Spinal cord (tissue), 10 donors: ENCODE results near the gene TREH. TPM values are rescaled to one million over a fixed set of nuclear protein-coding genes. Genes with fewer than 3 reads are reported as not detected.

ENCODE experiments used
- DNase-seq, 6 donors: peaks; one replicate each; pipeline versions ENCODE4 v3.0.0 to v3.0.0-alpha.2; 2013 to 2015; ENCODE audit warnings: low spot score in 6 of 6, low read depth in 4 of 6
- H3K27ac ChIP-seq: one replicate; pipeline ENCODE4 v1.5.1; 2013; ENCODE audit warnings: low read depth, low read length, control low read depth
- H3K27me3 ChIP-seq: one replicate; pipeline ENCODE4 v1.6.1; 2013; ENCODE audit warnings: low read length; ENCODE audit not compliant: control insufficient read depth, insufficient read depth
- H3K36me3 ChIP-seq: one replicate; pipeline ENCODE4 v1.6.1; 2013; ENCODE audit warnings: low read length; ENCODE audit not compliant: control insufficient read depth, insufficient read depth
- H3K4me1 ChIP-seq: one replicate; pipeline ENCODE4 v1.6.1; 2013; ENCODE audit warnings: low read length; ENCODE audit not compliant: control insufficient read depth, insufficient read depth
- H3K4me3 ChIP-seq: one replicate; pipeline ENCODE4 v1.5.1; 2013; ENCODE audit warnings: low read depth, low read length, control low read depth
- H3K9me3 ChIP-seq: one replicate; pipeline ENCODE4 v1.6.1; 2013; ENCODE audit warnings: low read length; ENCODE audit not compliant: control insufficient read depth, insufficient read depth
- WGBS: methylation state at CpG from one replicate; pipeline ENCODE4 v1.1.5; 2013; ENCODE audit warnings: missing lambda C conversion rate; ENCODE audit not compliant: insufficient coverage; 5-methylcytosine and 5-hydroxymethylcytosine counted together
- polyA plus RNA-seq, 2 donors: library from polyadenylated mRNA; unstranded; fragments of 120-200 nt; gene quantifications; one replicate each; pipeline ENCODE4 v1.2.1, GENCODE V29; 2013; ENCODE audit not compliant: insufficient read length in 2 of 2
- total RNA-seq, 2 donors: library from RNA; depleted of rRNA in 1 of 2; stranded (reverse); fragments of 120-200 nt in 1 of 2; fragments of >200 nt in 1 of 2; gene quantifications; one replicate each; pipeline versions ENCODE4 v1.2.3 to v1.2.4, GENCODE V29; 2013 to 2014
- donor health status: healthy.

TREH gene
- total and polyA plus RNA-seq, 4 donors = 1.5 to 3.8 TPM; not detected in 2

- no CpG with 5 or more reads among the region's 1 CpG for WGBS
- DNase-seq = no peak
- H3K27ac ChIP-seq = no peak overlapping the region
Observed at GRCh38 chr11:118672846-118673245, 6.6 kb downstream of the TREH start.

GRCh38 chr11:118671254-118671653 lies 8.2 kb downstream of the TREH start:
- WGBS = 100% methylated on average over 2 of the region's 2 CpGs
- H3K4me1 ChIP-seq = no peaks in the 10 kb centered on the region

More at GRCh38 chr11:118672846-118673245, 6.6 kb downstream of the TREH start:
- Histone ChIP-seq H3K27me3 (no peaks in the 10 kb centered on the region), H3K36me3 (no peaks in the 10 kb centered on the region), H3K4me1 (no peaks in the 10 kb centered on the region), H3K4me3 (no peak overlapping the region), H3K9me3 (peaks cover 2% of the 10 kb centered on the region)

GRCh38 chr11:118670063-118670462 lies 9.4 kb downstream of the TREH start:
- 38% methylated on average over 1 of the region's 2 CpGs for WGBS
- Histone ChIP-seq H3K36me3 (no peaks in the 10 kb centered on the region), H3K4me3 (no peak overlapping the region), H3K4me1 (no peaks in the 10 kb centered on the region), H3K27ac (no peak overlapping the region), H3K9me3 (peaks cover 2% of the 10 kb centered on the region), H3K27me3 (no peaks in the 10 kb centered on the region)
- DNase-seq = no peak

More at GRCh38 chr11:118671254-118671653, 8.2 kb downstream of the TREH start:
- H3K27me3 ChIP-seq = no peaks in the 10 kb centered on the region
- no peak overlapping the region for H3K4me3 ChIP-seq
- peaks cover 2% of the 10 kb centered on the region for H3K9me3 ChIP-seq
- no peak for DNase-seq
- no peaks in the 10 kb centered on the region for H3K36me3 ChIP-seq
- H3K27ac ChIP-seq = no peak overlapping the region

GRCh38 chr11:118666371-118666770 lies 13.1 kb downstream of the TREH start:
- no peaks in the 10 kb centered on the region for H3K4me1 ChIP-seq
- whole genome bisulfite sequencing = 65% methylated on average over 3 of the region's 5 CpGs
- no peak overlapping the region for H3K4me3 ChIP-seq
- DNase-seq = no peak
- no peak overlapping the region for H3K27ac ChIP-seq
- no peaks in the 10 kb centered on the region for H3K27me3 ChIP-seq
- peaks cover 2% of the 10 kb centered on the region for H3K9me3 ChIP-seq
- H3K36me3 ChIP-seq = peaks cover 3% of the 10 kb centered on the region

GRCh38 chr11:118663902-118664301 lies 15.5 kb downstream of the TREH start:
- no peak for DNase-seq
- Histone ChIP-seq H3K27me3 (no peaks in the 10 kb centered on the region), H3K27ac (no peak overlapping the region), H3K4me3 (no peak overlapping the region), H3K9me3 (no peaks in the 10 kb centered on the region), H3K36me3 (peaks cover 13% of the 10 kb centered on the region), H3K4me1 (peaks cover 16% of the 10 kb centered on the region)
- WGBS = 53% methylated on average over 2 of the region's 3 CpGs

GRCh38 chr11:118663381-118663780 lies 16.1 kb downstream of the TREH start:
- H3K27me3 ChIP-seq = no peaks in the 10 kb centered on the region
- peaks cover 21% of the 10 kb centered on the region for H3K4me1 ChIP-seq
- no peak for DNase-seq
- peaks cover 18% of the 10 kb centered on the region for H3K36me3 ChIP-seq
- WGBS = 94% methylated on average over 3 of the region's 4 CpGs
- no peak overlapping the region for H3K27ac ChIP-seq
- no peak overlapping the region for H3K4me3 ChIP-seq
- no peaks in the 10 kb centered on the region for H3K9me3 ChIP-seq

GRCh38 chr11:118662401-118663271 lies 16.8 kb downstream of the TREH start:
- Histone ChIP-seq H3K9me3 (no peaks in the 10 kb centered on the region), H3K4me1 (peaks cover 28% of the 10 kb centered on the region), H3K27ac (no peak overlapping the region), H3K4me3 (no peak overlapping the region), H3K27me3 (no peaks in the 10 kb centered on the region), H3K36me3 (peaks cover 25% of the 10 kb centered on the region)
- 76% methylated on average over 8 of the region's 8 CpGs for WGBS
- DNase-seq = no peak

- Histone ChIP-seq H3K27me3 (no peaks in the 10 kb centered on the region), H3K27ac (no peak overlapping the region), H3K9me3 (no peaks in the 10 kb centered on the region), H3K4me1 (peaks cover 38% of the 10 kb centered on the region), H3K4me3 (no peak overlapping the region), H3K36me3 (peaks cover 35% of the 10 kb centered on the region)
- DNase-seq = no peak
- WGBS = 91% methylated on average over 19 of the region's 19 CpGs
Observed at GRCh38 chr11:118661425-118662301, 17.8 kb downstream of the TREH start.

GRCh38 chr11:118660681-118661424 lies 18.6 kb downstream of the TREH start:
- no peaks in the 10 kb centered on the region for H3K27me3 ChIP-seq
- H3K27ac ChIP-seq = no peak overlapping the region
- no peak overlapping the region for H3K4me3 ChIP-seq
- 80% methylated on average over 7 of the region's 7 CpGs for WGBS
- no peaks in the 10 kb centered on the region for H3K9me3 ChIP-seq
- no peak for DNase-seq
- H3K36me3 ChIP-seq = peaks cover 43% of the 10 kb centered on the region
- peaks cover 46% of the 10 kb centered on the region for H3K4me1 ChIP-seq
